Measurements from ENCODE around the gene GNPTG. TPM values are rescaled to one million over a fixed set of nuclear protein-coding genes. Genes with fewer than 3 reads are reported as not detected.

Gene GNPTG
- total RNA-seq, 2 experiments from 2014 or later: 27.6 to 32.0 TPM

DNA sequence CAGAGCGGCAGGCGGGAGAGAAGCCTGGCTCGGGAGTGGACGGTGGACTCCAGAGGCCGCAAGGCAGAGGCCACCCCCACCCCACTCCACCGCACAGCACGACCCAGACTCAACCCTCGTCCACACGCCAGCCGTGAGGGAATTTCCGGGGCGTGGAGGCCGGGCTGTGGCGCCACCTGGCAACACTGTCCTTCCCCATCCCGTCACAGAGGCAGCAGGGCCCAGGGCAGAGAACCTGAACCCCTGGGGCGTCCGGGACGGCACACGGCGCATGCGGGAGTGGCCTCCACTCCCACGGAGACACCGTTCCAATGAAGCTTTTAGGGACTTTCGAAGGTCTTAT, 23.5 kb downstream of the GNPTG start:
- peaks cover 21% of the 10 kb centered on the region for H3K36me3 Mint-ChIP-seq (ENCODE audit: low read depth)
- H3K27me3 Mint-ChIP-seq: no peaks in the 10 kb centered on the region
- H3K4me3 Mint-ChIP-seq: no peak overlapping the region

DNA sequence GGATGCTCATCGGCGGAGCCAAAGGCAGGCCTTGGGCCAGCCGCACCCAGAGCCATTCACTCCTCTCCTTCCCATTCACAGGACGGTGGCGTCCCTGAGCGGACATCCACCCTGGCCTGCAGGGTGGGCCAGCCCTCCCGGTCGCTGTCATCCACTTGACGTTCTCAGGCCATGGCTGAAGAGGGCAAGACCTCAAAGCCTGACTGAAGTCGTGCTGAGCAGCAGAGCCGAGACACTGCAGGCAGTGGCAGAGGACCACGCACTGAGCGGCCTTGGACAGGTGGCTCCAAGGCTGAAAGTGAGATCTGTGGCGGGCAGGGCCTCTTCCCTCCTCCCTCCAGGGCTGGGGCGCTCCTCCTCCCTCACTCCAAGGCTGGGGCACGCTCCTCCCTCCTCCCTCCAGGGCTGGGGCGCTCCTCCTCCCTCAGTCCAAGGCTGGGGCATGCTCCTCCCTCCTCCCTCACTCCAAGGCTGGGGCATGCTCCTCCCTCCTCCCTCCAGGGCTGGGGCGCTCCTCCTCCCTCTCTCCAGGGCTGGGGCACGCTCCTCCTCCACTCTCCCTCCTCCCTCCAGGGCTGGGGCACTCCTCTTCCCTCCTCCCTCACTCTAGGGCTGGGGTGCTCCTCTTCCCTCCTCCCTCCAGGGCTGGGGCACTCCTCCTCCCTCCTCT, 24.1 kb downstream of the GNPTG start:
- Histone ChIP-seq H3K4me3 (ENCODE audit: low read length) (no peak overlapping the region), H3K9me3 (ENCODE audit: control insufficient read depth in 1 of 2, insufficient read depth in 1 of 2, low read length in 2 of 2) (no peaks in the 10 kb centered on the region), H3K4me1 (ENCODE audit: insufficient read depth, low read length) (peaks cover 23% of the 10 kb centered on the region), H3K27me3 (ENCODE audit: control insufficient read depth in 1 of 2, insufficient read depth in 2 of 2, low read length in 2 of 2) (no peaks in the 10 kb centered on the region), H3K27ac (ENCODE audit: low read depth in 1 of 2, low read length in 2 of 2) (no peak overlapping the region), H3K36me3 (ENCODE audit: insufficient read depth, low read length) (peaks cover 30% of the 10 kb centered on the region)
- Mint-ChIP-seq H3K36me3 (ENCODE audit: low read depth) (peaks cover 19% of the 10 kb centered on the region), H3K27me3 (no peaks in the 10 kb centered on the region), H3K4me3 (no peak overlapping the region), H3K27ac (no peak overlapping the region), H3K4me1 (ENCODE audit: low read depth) (peaks cover 9% of the 10 kb centered on the region), H3K9me3 (no peaks in the 10 kb centered on the region)
- TF ChIP-seq, protein P1, sequence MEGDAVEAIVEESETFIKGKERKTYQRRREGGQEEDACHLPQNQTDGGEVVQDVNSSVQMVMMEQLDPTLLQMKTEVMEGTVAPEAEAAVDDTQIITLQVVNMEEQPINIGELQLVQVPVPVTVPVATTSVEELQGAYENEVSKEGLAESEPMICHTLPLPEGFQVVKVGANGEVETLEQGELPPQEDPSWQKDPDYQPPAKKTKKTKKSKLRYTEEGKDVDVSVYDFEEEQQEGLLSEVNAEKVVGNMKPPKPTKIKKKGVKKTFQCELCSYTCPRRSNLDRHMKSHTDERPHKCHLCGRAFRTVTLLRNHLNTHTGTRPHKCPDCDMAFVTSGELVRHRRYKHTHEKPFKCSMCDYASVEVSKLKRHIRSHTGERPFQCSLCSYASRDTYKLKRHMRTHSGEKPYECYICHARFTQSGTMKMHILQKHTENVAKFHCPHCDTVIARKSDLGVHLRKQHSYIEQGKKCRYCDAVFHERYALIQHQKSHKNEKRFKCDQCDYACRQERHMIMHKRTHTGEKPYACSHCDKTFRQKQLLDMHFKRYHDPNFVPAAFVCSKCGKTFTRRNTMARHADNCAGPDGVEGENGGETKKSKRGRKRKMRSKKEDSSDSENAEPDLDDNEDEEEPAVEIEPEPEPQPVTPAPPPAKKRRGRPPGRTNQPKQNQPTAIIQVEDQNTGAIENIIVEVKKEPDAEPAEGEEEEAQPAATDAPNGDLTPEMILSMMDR (IDR thresholded peaks at IDR 0.05): no peak
- ChIA-PET CTCF (no interaction called here), POLR2A (no interaction called here)
- DNase-seq (no peak), ATAC-seq (ENCODE audit: poor library complexity) (no peak)
- intact Hi-C loops (cut with DNase I, micrococcal nuclease): no loop called here

More for the DNA sequence above, 23.5 kb downstream of the GNPTG start:
- Histone ChIP-seq H3K9me3 (ENCODE audit: control insufficient read depth in 1 of 2, insufficient read depth in 1 of 2, low read length in 2 of 2) (no peaks in the 10 kb centered on the region), H3K27me3 (ENCODE audit: control insufficient read depth in 1 of 2, insufficient read depth in 2 of 2, low read length in 2 of 2) (no peaks in the 10 kb centered on the region), H3K36me3 (ENCODE audit: insufficient read depth, low read length) (peaks cover 31% of the 10 kb centered on the region), H3K4me3 (ENCODE audit: low read length) (no peak overlapping the region), H3K27ac (ENCODE audit: low read depth in 1 of 2, low read length in 2 of 2) (no peak overlapping the region), H3K4me1 (ENCODE audit: insufficient read depth, low read length) (peaks cover 21% of the 10 kb centered on the region)
- H3K9me3 Mint-ChIP-seq: no peaks in the 10 kb centered on the region
- TF ChIP-seq, protein P1 (IDR thresholded peaks at IDR 0.05): no peak
- ATAC-seq (ENCODE audit: poor library complexity): no peak
- intact Hi-C loops (cut with DNase I, micrococcal nuclease): no loop called here
- no peak overlapping the region for H3K27ac Mint-ChIP-seq
- no peak for DNase-seq
- peaks cover 9% of the 10 kb centered on the region for H3K4me1 Mint-ChIP-seq (ENCODE audit: low read depth)
- CTCF ChIA-PET: no interaction called here
- POLR2A ChIA-PET: no interaction called here

DNA sequence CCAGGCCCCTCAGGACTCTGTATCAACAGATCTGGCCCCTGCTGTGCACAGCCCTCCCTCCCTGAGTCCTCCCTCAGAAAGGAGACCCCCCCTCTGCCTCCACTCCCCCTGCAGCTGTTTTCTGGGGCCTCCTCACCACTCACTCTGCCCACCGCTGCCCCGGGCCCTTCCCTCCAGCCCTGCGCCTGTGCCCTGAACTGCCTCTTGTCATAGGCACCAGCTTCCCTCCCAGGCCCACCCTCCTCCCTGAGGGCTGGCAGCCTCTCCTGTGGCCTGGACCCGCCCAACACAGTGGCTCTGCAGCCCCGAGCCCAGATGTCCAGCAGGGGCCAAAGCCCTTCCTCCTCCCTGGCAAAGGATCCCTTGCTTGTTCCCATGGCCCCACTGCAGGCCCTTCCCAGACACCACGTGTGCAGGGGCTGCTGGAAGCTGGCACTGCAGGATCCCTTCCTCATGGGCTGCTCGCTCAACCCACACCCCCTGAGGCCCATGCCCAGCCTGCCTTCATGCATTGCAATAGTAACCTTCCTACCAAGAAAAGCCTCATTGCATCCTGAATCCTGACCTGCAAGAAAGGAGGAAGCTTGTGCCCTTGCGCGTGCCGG, 25.8 kb downstream of the GNPTG start:
- no peak overlapping the region for H3K27ac ChIP-seq (ENCODE audit: low read depth in 1 of 2, low read length in 2 of 2)
- intact Hi-C loops (cut with DNase I, micrococcal nuclease): no loop called here
- no peaks in the 10 kb centered on the region for H3K9me3 ChIP-seq (ENCODE audit: control insufficient read depth in 1 of 2, insufficient read depth in 1 of 2, low read length in 2 of 2)
- TF ChIP-seq, protein P1 (IDR thresholded peaks at IDR 0.05): no peak
- ChIA-PET CTCF (no interaction called here), POLR2A (interaction anchor here (2.9 kb wide), 1 partner anchor 43 kb away, joined by 7 read pairs; the partner anchor contains the start of gene UQCC4)
- Mint-ChIP-seq H3K27ac (peak overlapping the region; percentile 24), H3K4me3 (no peak overlapping the region), H3K27me3 (no peaks in the 10 kb centered on the region), H3K9me3 (no peaks in the 10 kb centered on the region), H3K36me3 (ENCODE audit: low read depth) (peaks cover 33% of the 10 kb centered on the region), H3K4me1 (ENCODE audit: low read depth) (peaks cover 9% of the 10 kb centered on the region)
- peaks cover 34% of the 10 kb centered on the region for H3K36me3 ChIP-seq (ENCODE audit: insufficient read depth, low read length)
- DNase-seq: no peak
- no peaks in the 10 kb centered on the region for H3K27me3 ChIP-seq (ENCODE audit: control insufficient read depth in 1 of 2, insufficient read depth in 2 of 2, low read length in 2 of 2)
- H3K4me1 ChIP-seq (ENCODE audit: insufficient read depth, low read length): peaks cover 23% of the 10 kb centered on the region
- H3K4me3 ChIP-seq (ENCODE audit: low read length): no peak overlapping the region
- no peak for ATAC-seq (ENCODE audit: poor library complexity)
